GM12874 (cell line): Measurements from ENCODE around the gene DUXA.

ENCODE experiments used
- CTCF ChIP-seq: IDR thresholded peaks from 2 replicates; pipeline ENCODE4 v1.5.1; 2011; ENCODE audit warnings: low read depth, mild to moderate bottlenecking, control low read depth, low read length, moderate library complexity; ENCODE audit not compliant: insufficient read depth

DUXA gene

GRCh38 chr19:57190301-57190700 is 23.0 kb upstream of the DUXA start:
- TF ChIP-seq CTCF = no peak

- no peak for TF ChIP-seq CTCF
These were observed 4.3 kb upstream of the DUXA start for GRCh38 chr19:57171551-57172081.

GRCh38 chr19:57165846-57166245 is 1.4 kb downstream of the DUXA start:
- no peak for TF ChIP-seq CTCF

GRCh38 chr19:57161985-57162539 is 5.2 kb downstream of the DUXA start:
- TF ChIP-seq CTCF = no peak

GRCh38 chr19:57152921-57153320 is 14.4 kb downstream of the DUXA start:
- no peak for TF ChIP-seq CTCF

- no peak for TF ChIP-seq CTCF
These were observed 25.6 kb downstream of the DUXA start for GRCh38 chr19:57141699-57142098.

GRCh38 chr19:57135797-57136196 is 31.5 kb downstream of the DUXA start:
- TF ChIP-seq CTCF = no peak
